Effector memory CD4-positive, alpha-beta T cell (primary cell): ENCODE data around the gene POP7.

Experiments
- DNase-seq, 3 donors: peaks; one replicate each; pipeline ENCODE4 v3.0.0-alpha.2; 2020
- H3K27ac ChIP-seq: 2 replicates; pipeline ENCODE4 v1.7.0; 2013; ENCODE audit warnings: mild to moderate bottlenecking, low read length, moderate library complexity; ENCODE audit not compliant: insufficient read depth, poor library complexity, severe bottlenecking
- H3K27me3 ChIP-seq: replicated peaks from 2 replicates; pipeline ENCODE4 v1.7.0; 2013; ENCODE audit warnings: mild to moderate bottlenecking, low read length; ENCODE audit not compliant: insufficient read depth, control insufficient read depth, poor library complexity, severe bottlenecking
- H3K36me3 ChIP-seq: 2 replicates; pipeline ENCODE4 v1.7.0; 2013; ENCODE audit warnings: mild to moderate bottlenecking, low read length, moderate library complexity; ENCODE audit not compliant: control insufficient read depth, insufficient read depth
- H3K4me1 ChIP-seq: 2 replicates; pipeline ENCODE4 v1.7.0; 2013; ENCODE audit warnings: low read length, mild to moderate bottlenecking; ENCODE audit not compliant: control insufficient read depth, insufficient read depth, poor library complexity, severe bottlenecking
- H3K4me3 ChIP-seq: 2 replicates; pipeline ENCODE4 v1.7.0; 2013; ENCODE audit warnings: low read length, low read depth, mild to moderate bottlenecking; ENCODE audit not compliant: insufficient read depth, poor library complexity, severe bottlenecking
- H3K9me3 ChIP-seq: 2 replicates; pipeline ENCODE4 v1.7.0; 2013; ENCODE audit warnings: mild to moderate bottlenecking, low read length, moderate library complexity; ENCODE audit not compliant: control insufficient read depth

Gene POP7

GRCh38 chr7:100726996-100727761, 21.3 kb downstream of the POP7 start:
- Histone ChIP-seq H3K27ac (no peak overlapping the region), H3K9me3 (no peaks in the 10 kb centered on the region), H3K27me3 (no peaks in the 10 kb centered on the region), H3K36me3 (no peaks in the 10 kb centered on the region), H3K4me1 (no peaks in the 10 kb centered on the region), H3K4me3 (no peak overlapping the region)
- no peak for DNase-seq

- Histone ChIP-seq H3K9me3 (no peaks in the 10 kb centered on the region), H3K4me3 (no peak overlapping the region), H3K27ac (no peak overlapping the region), H3K4me1 (no peaks in the 10 kb centered on the region), H3K27me3 (no peaks in the 10 kb centered on the region), H3K36me3 (no peaks in the 10 kb centered on the region)
- DNase-seq, result no peak
Observed at GRCh38 chr7:100728196-100728595, 22.3 kb downstream of the POP7 start.

- H3K27me3 ChIP-seq, result no peaks in the 10 kb centered on the region
- H3K27ac ChIP-seq, result no peak overlapping the region
- H3K9me3 ChIP-seq, result no peaks in the 10 kb centered on the region
- H3K4me1 ChIP-seq, result no peaks in the 10 kb centered on the region
- no peak overlapping the region for H3K4me3 ChIP-seq
- no peak for DNase-seq
- H3K36me3 ChIP-seq, result no peaks in the 10 kb centered on the region
Observed at GRCh38 chr7:100730136-100730800, 24.3 kb downstream of the POP7 start.

- no peaks in the 10 kb centered on the region for H3K36me3 ChIP-seq
- H3K4me3 ChIP-seq, result no peak overlapping the region
- no peak for DNase-seq
- H3K27ac ChIP-seq, result no peak overlapping the region
- H3K4me1 ChIP-seq, result no peaks in the 10 kb centered on the region
- H3K27me3 ChIP-seq, result no peaks in the 10 kb centered on the region
- H3K9me3 ChIP-seq, result no peaks in the 10 kb centered on the region
Observed at GRCh38 chr7:100731937-100732636, 26.2 kb downstream of the POP7 start.

- Histone ChIP-seq H3K4me1 (no peaks in the 10 kb centered on the region), H3K27me3 (no peaks in the 10 kb centered on the region), H3K36me3 (no peaks in the 10 kb centered on the region), H3K27ac (no peak overlapping the region), H3K4me3 (no peak overlapping the region), H3K9me3 (no peaks in the 10 kb centered on the region)
- no peak for DNase-seq
Observed at GRCh38 chr7:100735730-100736129, 29.8 kb downstream of the POP7 start.

- Histone ChIP-seq H3K27ac (no peak overlapping the region), H3K4me3 (no peak overlapping the region), H3K4me1 (no peaks in the 10 kb centered on the region), H3K36me3 (no peaks in the 10 kb centered on the region), H3K27me3 (no peaks in the 10 kb centered on the region), H3K9me3 (no peaks in the 10 kb centered on the region)
- DNase-seq, result no peak
Observed at GRCh38 chr7:100736671-100737070, 30.8 kb downstream of the POP7 start.

- Histone ChIP-seq H3K9me3 (no peaks in the 10 kb centered on the region), H3K36me3 (no peaks in the 10 kb centered on the region), H3K4me1 (no peaks in the 10 kb centered on the region), H3K4me3 (no peak overlapping the region), H3K27ac (no peak overlapping the region), H3K27me3 (no peaks in the 10 kb centered on the region)
- no peak for DNase-seq
Observed at GRCh38 chr7:100739934-100740333, 34.0 kb downstream of the POP7 start.

- no peak for DNase-seq
- H3K27ac ChIP-seq, result no peak overlapping the region
- no peaks in the 10 kb centered on the region for H3K36me3 ChIP-seq
- H3K4me3 ChIP-seq, result no peak overlapping the region
- H3K27me3 ChIP-seq, result no peaks in the 10 kb centered on the region
- no peaks in the 10 kb centered on the region for H3K4me1 ChIP-seq
- H3K9me3 ChIP-seq, result no peaks in the 10 kb centered on the region
Observed at GRCh38 chr7:100744605-100745004, 38.7 kb downstream of the POP7 start.

- Histone ChIP-seq H3K4me3 (no peak overlapping the region), H3K9me3 (no peaks in the 10 kb centered on the region), H3K36me3 (no peaks in the 10 kb centered on the region), H3K4me1 (no peaks in the 10 kb centered on the region), H3K27ac (no peak overlapping the region), H3K27me3 (no peaks in the 10 kb centered on the region)
- DNase-seq, result no peak
Observed at GRCh38 chr7:100745184-100745583, 39.3 kb downstream of the POP7 start.

GRCh38 chr7:100752994-100753393, 47.1 kb downstream of the POP7 start:
- no peak for DNase-seq
- H3K27me3 ChIP-seq, result no peaks in the 10 kb centered on the region
- H3K9me3 ChIP-seq, result no peaks in the 10 kb centered on the region
- no peak overlapping the region for H3K27ac ChIP-seq
- H3K36me3 ChIP-seq, result no peaks in the 10 kb centered on the region
- no peak overlapping the region for H3K4me3 ChIP-seq
- no peaks in the 10 kb centered on the region for H3K4me1 ChIP-seq
